WI38 (cell line): ENCODE data around the gene MS4A14.
"Not testable (repeated sequence)": the region's sequence is repeated elsewhere in the genome, so short reads cannot be mapped to it uniquely, and the experiment has no call there.

Experiments
- H3K4me3 ChIP-seq: 2 replicates; pipeline ENCODE4 v1.5.1; 2011; ENCODE audit warnings: low read depth, mild to moderate bottlenecking, control low read depth, low read length
- TF ChIP-seq, protein P1 (sequence below): IDR thresholded peaks from 2 replicates; pipeline ENCODE4 v1.5.1; 2012; ENCODE audit warnings: low read depth, mild to moderate bottlenecking, control low read depth, low read length

Gene MS4A14

DNA sequence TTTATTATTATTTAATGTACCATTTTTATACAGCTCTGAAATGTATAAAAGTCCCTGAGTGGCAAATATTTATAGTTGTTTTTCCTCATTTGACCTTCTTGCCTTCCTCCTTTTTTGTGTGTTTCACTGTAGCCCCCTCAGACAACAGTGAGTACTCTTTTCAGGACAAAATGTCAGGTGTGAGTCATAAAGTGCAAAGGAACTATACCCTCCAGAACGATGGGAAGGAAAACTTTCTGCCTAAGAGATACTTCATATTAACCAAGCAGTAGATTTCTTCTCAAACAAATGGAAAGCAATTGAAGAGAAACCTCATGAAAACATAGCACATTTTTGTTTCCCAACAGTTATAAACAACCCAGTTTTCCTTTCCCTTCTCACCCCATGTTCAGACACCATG lies 34.0 kb upstream of the MS4A14 start:
- H3K4me3 ChIP-seq: no peak overlapping the region
- TF ChIP-seq, protein P1, sequence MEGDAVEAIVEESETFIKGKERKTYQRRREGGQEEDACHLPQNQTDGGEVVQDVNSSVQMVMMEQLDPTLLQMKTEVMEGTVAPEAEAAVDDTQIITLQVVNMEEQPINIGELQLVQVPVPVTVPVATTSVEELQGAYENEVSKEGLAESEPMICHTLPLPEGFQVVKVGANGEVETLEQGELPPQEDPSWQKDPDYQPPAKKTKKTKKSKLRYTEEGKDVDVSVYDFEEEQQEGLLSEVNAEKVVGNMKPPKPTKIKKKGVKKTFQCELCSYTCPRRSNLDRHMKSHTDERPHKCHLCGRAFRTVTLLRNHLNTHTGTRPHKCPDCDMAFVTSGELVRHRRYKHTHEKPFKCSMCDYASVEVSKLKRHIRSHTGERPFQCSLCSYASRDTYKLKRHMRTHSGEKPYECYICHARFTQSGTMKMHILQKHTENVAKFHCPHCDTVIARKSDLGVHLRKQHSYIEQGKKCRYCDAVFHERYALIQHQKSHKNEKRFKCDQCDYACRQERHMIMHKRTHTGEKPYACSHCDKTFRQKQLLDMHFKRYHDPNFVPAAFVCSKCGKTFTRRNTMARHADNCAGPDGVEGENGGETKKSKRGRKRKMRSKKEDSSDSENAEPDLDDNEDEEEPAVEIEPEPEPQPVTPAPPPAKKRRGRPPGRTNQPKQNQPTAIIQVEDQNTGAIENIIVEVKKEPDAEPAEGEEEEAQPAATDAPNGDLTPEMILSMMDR: no peak

DNA sequence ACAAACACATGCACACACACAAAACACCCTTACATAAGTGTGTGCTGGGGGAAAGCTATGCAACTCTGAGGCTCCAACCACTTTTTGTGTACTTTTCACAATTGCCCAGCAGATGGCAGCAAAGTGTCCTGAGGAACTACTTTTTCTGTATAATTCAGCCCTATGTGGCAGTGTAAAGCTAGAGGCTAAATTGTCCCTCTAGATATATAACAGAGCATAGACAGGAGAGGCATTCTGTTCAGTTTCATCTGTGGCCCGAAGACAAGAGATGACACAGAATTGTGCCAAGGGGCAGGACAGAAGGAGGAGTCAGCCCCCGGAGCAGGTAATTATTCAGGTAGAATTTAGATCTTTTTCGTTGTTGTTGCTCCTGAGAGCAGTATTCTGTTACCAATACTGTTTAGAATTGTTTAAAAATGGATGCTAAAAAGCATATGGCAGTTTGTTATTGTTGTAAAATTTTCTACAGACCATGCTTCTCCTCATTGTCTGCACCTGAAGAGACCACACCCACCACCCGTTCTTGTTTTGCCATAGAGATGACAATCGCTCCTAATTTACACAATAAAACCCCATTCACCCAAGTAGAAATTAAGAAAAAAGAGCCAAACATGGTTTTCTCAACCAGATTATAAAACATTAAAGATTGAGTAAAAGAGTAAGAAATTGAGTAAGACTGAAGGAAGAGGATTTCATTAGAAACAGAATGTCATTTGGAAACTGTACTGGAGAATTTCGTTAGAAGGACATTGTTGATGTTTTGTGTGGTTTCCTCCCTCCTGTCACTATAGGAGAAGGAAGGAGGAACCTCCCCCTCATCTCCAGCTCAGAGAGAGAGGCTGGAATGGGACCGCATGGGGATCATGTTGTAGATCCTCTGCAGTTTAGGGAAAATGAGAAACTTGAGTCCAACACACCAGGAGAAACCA lies 32.5 kb upstream of the MS4A14 start:
- no peak overlapping the region for H3K4me3 ChIP-seq

DNA sequence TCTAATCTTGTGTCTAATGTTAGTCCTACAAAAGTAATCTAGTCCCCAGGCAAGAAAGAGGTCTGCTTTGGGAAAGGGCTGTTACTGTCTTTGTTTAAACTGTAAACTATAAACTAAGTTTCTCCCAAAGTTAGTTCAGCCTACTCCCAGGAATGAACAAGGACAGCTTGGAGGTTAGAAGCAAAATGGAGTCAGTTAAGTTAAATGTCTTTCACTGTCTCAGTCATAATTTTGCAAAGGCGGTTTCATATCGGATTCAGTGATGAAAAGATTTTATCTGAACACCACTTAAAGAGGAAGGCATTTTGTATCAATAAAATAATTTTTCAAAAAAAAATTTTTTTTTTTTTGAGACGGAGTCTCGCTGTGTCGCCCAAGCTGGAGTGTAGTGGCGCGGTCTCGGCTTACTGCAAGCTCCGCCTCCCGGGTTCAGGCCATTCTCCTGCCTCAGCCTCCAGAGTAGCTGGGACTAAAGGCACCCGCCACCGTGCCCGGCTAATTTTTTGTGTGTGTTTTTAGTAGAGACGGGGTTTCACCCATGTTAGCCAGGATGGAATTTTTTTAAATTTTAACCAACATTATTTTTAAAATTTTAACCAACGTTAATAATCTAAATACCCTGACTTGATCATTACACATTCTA lies 29.9 kb upstream of the MS4A14 start:
- H3K4me3 ChIP-seq: not testable (repeated sequence)

More for the DNA sequence above, 32.5 kb upstream of the MS4A14 start:
- TF ChIP-seq, protein P1: peak; percentile 31; the same call in 1 of the 2 replicates

DNA sequence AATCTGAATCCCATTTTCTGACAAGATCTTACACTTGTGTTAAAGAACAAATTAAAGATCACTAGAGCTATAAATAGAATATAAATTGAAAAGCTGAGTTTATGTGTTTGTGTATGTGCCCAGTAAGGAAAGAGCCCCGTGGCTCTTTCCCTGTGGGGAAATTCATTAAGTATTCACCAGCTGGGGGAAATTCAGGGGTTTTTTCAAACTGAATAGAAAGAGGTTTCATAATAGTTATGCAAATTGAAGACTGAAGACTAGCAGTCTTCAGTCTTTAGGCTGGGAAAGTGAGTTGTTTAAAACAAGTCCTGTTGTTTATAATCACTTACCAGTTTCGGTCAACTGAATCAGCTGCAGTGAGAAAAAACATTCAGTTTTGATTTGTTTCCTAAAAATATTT lies 29.2 kb upstream of the MS4A14 start:
- TF ChIP-seq, protein P1: no peak
- no peak overlapping the region for H3K4me3 ChIP-seq

DNA sequence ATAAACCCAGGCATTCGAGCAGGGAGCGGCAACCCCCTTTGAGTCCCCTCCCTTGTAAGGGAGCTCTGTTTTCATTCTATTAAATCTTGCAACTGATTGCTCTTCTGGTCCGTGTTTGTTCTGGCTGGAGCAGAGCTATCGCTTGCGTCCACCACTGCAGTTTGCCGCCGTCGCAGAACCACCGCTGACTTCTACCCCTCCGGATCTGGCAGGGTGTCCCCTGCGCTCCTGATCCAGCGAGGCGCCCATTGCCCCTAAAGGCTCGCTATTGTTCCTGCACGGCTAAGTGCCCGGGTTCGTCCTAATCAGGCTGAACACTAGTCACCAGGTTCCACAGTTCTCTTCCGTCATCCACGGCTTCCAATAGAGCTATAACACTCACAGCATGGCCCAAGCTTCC lies 28.4 kb upstream of the MS4A14 start:
- TF ChIP-seq, protein P1: no peak
- H3K4me3 ChIP-seq: no peak overlapping the region

DNA sequence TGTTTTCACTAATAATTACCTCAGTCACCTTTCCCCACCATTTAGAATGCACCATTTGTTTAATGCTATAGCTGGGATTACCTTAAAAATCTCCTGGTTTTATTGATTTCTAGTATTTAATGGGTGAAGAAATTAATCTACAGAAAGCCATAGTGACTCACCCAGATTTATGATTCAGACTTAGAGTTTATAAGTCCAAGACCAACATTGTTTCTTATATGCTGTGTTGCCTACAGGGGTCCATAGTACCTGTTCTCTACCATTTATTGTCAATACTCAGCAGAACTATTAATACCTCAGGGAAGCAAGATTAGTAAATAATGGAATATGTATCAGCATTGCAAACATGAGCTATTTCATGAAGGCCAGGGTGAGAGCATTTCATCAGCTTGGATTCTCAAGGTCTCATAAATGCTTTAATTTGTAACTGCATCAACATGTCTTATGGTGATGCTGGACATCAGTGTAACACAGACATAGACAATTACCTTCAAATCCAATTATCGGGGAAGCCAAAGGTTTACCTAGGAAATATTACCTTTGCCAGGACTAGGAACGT lies 25.9 kb upstream of the MS4A14 start:
- no peak overlapping the region for H3K4me3 ChIP-seq
- TF ChIP-seq, protein P1: no peak

DNA sequence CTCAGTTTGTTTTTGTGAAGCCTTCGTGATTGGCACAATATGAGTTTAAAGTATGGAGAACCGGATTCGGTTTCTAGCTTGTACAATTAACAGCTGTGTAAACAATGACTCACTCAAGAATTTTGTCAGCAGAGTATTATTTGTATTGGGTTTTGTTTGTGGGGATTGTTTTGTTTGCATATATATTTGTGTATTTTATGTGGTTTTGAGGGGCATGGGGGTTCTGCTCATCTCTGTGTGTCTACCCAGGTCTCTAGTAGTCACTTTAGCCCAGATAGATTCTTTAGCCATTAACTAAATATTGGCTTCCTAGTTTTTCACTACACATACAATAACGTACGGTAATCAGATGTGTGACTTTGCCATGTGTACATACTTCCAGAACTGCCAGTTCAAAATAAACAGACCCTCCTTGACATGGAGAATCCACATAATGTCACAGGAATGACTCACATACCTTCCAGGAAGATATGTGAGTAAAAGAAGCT lies 25.4 kb upstream of the MS4A14 start:
- no peak overlapping the region for H3K4me3 ChIP-seq
- TF ChIP-seq, protein P1: no peak
